Natural killer cell (primary cell): Measurements from ENCODE around the gene ZBTB37. TPM values are rescaled to one million over a fixed set of nuclear protein-coding genes. Genes with fewer than 3 reads are reported as not detected.

Source experiments
- ATAC-seq, 3 donors: fragments of 150-1000 bp in 2 of 3; fragments of 200-7000 bp in 1 of 3; cut with Tn5 transposase; 1 replicate in 1 of 3; 2 replicates in 2 of 3; pipeline ENCODE4 v1.10.0; 2021; ENCODE audit warnings: mild to moderate bottlenecking in 2 of 3, moderate library complexity in 2 of 3
- DNase-seq, 2 donors: peaks; one replicate each; pipeline versions ENCODE4 v3.0.0 to v3.0.0-alpha.2; 2013 to 2021; ENCODE audit warnings: mixed read lengths in 1 of 2
- H3K27ac ChIP-seq: one replicate; pipeline ENCODE4 v1.5.1; 2013; ENCODE audit warnings: mild to moderate bottlenecking, low read length
- H3K27me3 ChIP-seq: one replicate; pipeline ENCODE4 v1.6.1; 2013; ENCODE audit warnings: low read length; ENCODE audit not compliant: control insufficient read depth, insufficient read depth
- H3K36me3 ChIP-seq: one replicate; pipeline ENCODE4 v1.6.1; 2013; ENCODE audit warnings: low read length; ENCODE audit not compliant: control insufficient read depth, insufficient read depth
- H3K4me1 ChIP-seq: one replicate; pipeline ENCODE4 v1.6.1; 2013; ENCODE audit warnings: low read length; ENCODE audit not compliant: control insufficient read depth, insufficient read depth
- H3K4me3 ChIP-seq: one replicate; pipeline ENCODE4 v1.5.1; 2013; ENCODE audit warnings: low read length
- H3K9me3 ChIP-seq: one replicate; pipeline ENCODE4 v1.6.1; 2013; ENCODE audit warnings: low read length; ENCODE audit not compliant: control insufficient read depth, insufficient read depth
- H3K27ac Mint-ChIP-seq, 2 donors: one replicate each; pipeline ENCODE4 v1.8.0; 2022; ENCODE audit warnings: mild to moderate bottlenecking in 2 of 2, mixed read lengths in 2 of 2, moderate library complexity in 1 of 2
- H3K27me3 Mint-ChIP-seq, 2 donors: one replicate each; pipeline ENCODE4 v1.8.0; 2022; ENCODE audit warnings: low read depth in 2 of 2, mixed read lengths in 2 of 2
- H3K36me3 Mint-ChIP-seq: one replicate; pipeline ENCODE4 v1.8.0; 2022; ENCODE audit warnings: mixed read lengths
- H3K4me1 Mint-ChIP-seq, 2 donors: one replicate each; pipeline ENCODE4 v1.8.0; 2022; ENCODE audit warnings: mixed read lengths in 2 of 2
- H3K4me3 Mint-ChIP-seq: one replicate; pipeline ENCODE4 v1.8.0; 2022; ENCODE audit warnings: mild to moderate bottlenecking, moderate library complexity, mixed read lengths
- H3K9me3 Mint-ChIP-seq, 2 donors: one replicate each; pipeline ENCODE4 v1.8.0; 2022; ENCODE audit warnings: mixed read lengths in 2 of 2
- WGBS: methylation state at CpG from one replicate; pipeline ENCODE4 v1.1.7; 2013; ENCODE audit warnings: missing lambda C conversion rate; ENCODE audit not compliant: insufficient coverage; 5-methylcytosine and 5-hydroxymethylcytosine counted together
- intact Hi-C: fragments of 100-400 bp; cut with micrococcal nuclease; formaldehyde crosslinking; loops from one replicate; pipeline ENCODE4 v1.14.2; 2022
- total RNA-seq, 4 donors: library from RNA; stranded (reverse); fragments of 120-200 nt in 1 of 4; gene quantifications; one replicate each; pipeline versions ENCODE4 v1.2.3 to v1.2.4, GENCODE V29; 2013 to 2022
- TF ChIP-seq, protein P1 (sequence below): fragments of 200-600 bp; IDR thresholded peaks from one replicate; pipeline ENCODE4 v1.8.0; 2022; ENCODE audit warnings: antibody characterized with exemption

Gene ZBTB37
- total RNA-seq, 3 donors from 2014 or later (not counting 1 experiment from before 2014, with no cell fraction given): 38.2 to 47.3 (median 39.8) TPM

DNA sequence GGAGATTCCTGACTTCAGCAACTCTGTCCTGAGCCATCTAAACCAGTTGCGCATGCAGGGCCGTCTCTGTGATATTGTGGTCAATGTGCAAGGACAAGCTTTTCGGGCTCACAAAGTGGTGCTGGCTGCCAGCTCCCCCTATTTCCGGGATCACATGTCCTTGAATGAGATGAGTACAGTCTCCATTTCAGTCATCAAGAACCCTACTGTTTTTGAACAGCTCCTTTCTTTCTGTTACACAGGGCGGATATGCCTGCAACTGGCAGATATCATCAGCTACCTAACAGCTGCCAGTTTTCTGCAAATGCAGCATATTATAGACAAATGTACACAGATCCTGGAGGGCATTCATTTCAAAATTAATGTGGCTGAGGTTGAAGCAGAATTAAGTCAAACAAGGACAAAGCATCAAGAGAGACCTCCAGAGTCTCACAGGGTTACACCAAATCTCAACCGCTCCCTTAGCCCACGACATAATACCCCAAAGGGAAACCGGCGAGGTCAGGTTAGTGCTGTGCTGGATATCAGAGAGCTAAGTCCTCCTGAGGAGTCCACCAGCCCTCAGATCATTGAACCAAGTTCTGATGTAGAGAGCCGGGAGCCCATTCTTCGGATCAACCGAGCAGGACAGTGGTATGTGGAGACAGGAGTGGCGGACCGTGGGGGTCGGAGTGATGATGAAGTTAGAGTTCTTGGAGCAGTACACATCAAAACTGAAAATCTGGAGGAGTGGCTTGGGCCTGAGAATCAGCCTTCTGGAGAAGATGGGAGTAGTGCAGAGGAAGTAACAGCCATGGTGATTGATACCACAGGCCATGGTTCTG is 2.3 kb downstream of the ZBTB37 start:
- H3K9me3 Mint-ChIP-seq: no peaks in the 10 kb centered on the region
- H3K27me3 Mint-ChIP-seq: no peaks in the 10 kb centered on the region
- peak overlapping the region; percentile 91 to 97 for H3K27ac Mint-ChIP-seq
- DNase-seq (peak; percentile 39 to 68), ATAC-seq (peak; percentile 7 to 19 (median 16))
- H3K9me3 ChIP-seq: no peaks in the 10 kb centered on the region
- peak overlapping the region; percentile 98 for H3K4me3 Mint-ChIP-seq
- intact Hi-C loops: no loop called here
- peaks cover 65 to 68% of the 10 kb centered on the region in 2 donors for H3K4me1 Mint-ChIP-seq
- H3K36me3 ChIP-seq: peaks cover 25% of the 10 kb centered on the region
- peaks cover 14% of the 10 kb centered on the region for H3K36me3 Mint-ChIP-seq
- TF ChIP-seq, protein P1, sequence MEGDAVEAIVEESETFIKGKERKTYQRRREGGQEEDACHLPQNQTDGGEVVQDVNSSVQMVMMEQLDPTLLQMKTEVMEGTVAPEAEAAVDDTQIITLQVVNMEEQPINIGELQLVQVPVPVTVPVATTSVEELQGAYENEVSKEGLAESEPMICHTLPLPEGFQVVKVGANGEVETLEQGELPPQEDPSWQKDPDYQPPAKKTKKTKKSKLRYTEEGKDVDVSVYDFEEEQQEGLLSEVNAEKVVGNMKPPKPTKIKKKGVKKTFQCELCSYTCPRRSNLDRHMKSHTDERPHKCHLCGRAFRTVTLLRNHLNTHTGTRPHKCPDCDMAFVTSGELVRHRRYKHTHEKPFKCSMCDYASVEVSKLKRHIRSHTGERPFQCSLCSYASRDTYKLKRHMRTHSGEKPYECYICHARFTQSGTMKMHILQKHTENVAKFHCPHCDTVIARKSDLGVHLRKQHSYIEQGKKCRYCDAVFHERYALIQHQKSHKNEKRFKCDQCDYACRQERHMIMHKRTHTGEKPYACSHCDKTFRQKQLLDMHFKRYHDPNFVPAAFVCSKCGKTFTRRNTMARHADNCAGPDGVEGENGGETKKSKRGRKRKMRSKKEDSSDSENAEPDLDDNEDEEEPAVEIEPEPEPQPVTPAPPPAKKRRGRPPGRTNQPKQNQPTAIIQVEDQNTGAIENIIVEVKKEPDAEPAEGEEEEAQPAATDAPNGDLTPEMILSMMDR: no peak
- no peaks in the 10 kb centered on the region for H3K27me3 ChIP-seq
- no peak overlapping the region for H3K4me3 ChIP-seq
- WGBS: 61% methylated on average over 15 of the region's 15 CpGs
- peaks cover 28% of the 10 kb centered on the region for H3K4me1 ChIP-seq
- peak overlapping the region; percentile 57 for H3K27ac ChIP-seq

DNA sequence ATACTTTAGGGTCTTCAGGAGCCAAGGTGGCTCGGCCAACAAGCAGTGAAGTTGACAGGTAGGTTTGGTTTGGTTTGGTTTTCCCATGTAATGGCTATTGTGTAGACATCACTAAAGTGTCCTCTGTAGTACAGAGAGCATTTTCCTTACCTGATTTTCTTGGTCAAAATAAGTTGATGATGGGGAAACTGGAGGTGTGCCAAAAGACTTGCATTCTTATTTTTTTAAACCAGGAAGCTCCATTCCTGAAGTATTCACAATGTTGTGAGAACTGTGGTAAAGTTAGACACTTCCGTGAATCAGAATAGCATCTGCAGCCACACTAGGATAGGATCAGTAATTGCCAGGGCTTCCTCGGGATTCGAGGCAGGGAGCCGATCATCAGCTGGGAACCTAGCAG is 2.9 kb downstream of the ZBTB37 start:
- DNase-seq (peak in 1 of 2 donors; percentile 14), ATAC-seq (no peak)
- H3K27ac Mint-ChIP-seq: peak overlapping the region; percentile 91 to 97
- H3K9me3 ChIP-seq: no peaks in the 10 kb centered on the region
- TF ChIP-seq, protein P1: no peak
- H3K27ac ChIP-seq: peak overlapping the region; percentile 57
- H3K4me1 ChIP-seq: peaks cover 28% of the 10 kb centered on the region
- 87% methylated on average over 5 of the region's 5 CpGs for WGBS
- intact Hi-C loops: no loop called here
- H3K9me3 Mint-ChIP-seq: no peaks in the 10 kb centered on the region
- peaks cover 59 to 66% of the 10 kb centered on the region in 2 donors for H3K4me1 Mint-ChIP-seq
- H3K36me3 Mint-ChIP-seq: peaks cover 7% of the 10 kb centered on the region
- H3K27me3 ChIP-seq: no peaks in the 10 kb centered on the region
- peaks cover 25% of the 10 kb centered on the region for H3K36me3 ChIP-seq
- H3K4me3 ChIP-seq: no peak overlapping the region
- no peak overlapping the region for H3K4me3 Mint-ChIP-seq
- no peaks in the 10 kb centered on the region for H3K27me3 Mint-ChIP-seq

DNA sequence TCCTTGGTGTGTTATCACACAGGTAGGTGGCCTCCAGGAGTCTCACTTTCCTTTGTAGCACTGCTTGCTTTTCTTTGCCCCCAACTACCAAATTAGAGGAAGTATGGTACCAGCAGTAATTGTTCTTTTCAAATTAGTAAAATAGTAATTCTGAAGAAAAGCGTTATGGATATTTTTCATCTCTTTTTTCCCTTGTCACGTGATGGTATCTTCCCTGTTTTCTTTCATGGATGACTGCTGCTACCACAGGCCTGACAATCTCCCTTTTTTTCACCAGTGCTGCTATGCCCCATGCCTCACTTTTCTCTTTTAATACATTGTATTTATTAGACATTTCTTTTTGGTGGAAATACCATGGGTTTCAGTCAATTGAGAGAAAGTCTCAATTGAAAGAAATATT is 3.3 kb downstream of the ZBTB37 start:
- Histone ChIP-seq H3K4me3 (no peak overlapping the region), H3K36me3 (peaks cover 22% of the 10 kb centered on the region), H3K9me3 (no peaks in the 10 kb centered on the region), H3K27ac (no peak overlapping the region), H3K4me1 (peaks cover 28% of the 10 kb centered on the region), H3K27me3 (no peaks in the 10 kb centered on the region)
- peak overlapping the region; percentile 29 for H3K4me3 Mint-ChIP-seq
- WGBS: 81% methylated on average over 2 of the region's 2 CpGs
- peaks cover 4% of the 10 kb centered on the region for H3K36me3 Mint-ChIP-seq
- no peaks in the 10 kb centered on the region for H3K9me3 Mint-ChIP-seq
- DNase-seq: no peak
- H3K4me1 Mint-ChIP-seq: peaks cover 55 to 62% of the 10 kb centered on the region in 2 donors
- intact Hi-C loops: no loop called here
- ATAC-seq: no peak
- H3K27ac Mint-ChIP-seq: peak overlapping the region; percentile 91 to 97
- H3K27me3 Mint-ChIP-seq: no peaks in the 10 kb centered on the region
- TF ChIP-seq, protein P1: no peak
